Nephron progenitor cell (in vitro differentiated cells): Measurements from ENCODE around the gene TRIP11.

Experiments used
- DNase-seq: peaks from one replicate; pipeline ENCODE4 v3.0.0; 2021
- H3K27ac Mint-ChIP-seq: 2 replicates; pipeline ENCODE4 v1.8.0; 2021; ENCODE audit warnings: mild to moderate bottlenecking, moderate library complexity, mixed read lengths
- H3K27me3 Mint-ChIP-seq: 2 replicates; pipeline ENCODE4 v1.8.0; 2021; ENCODE audit warnings: mild to moderate bottlenecking, low read depth, mixed read lengths; ENCODE audit not compliant: poor library complexity
- H3K36me3 Mint-ChIP-seq: 2 replicates; pipeline ENCODE4 v1.8.0; 2021; ENCODE audit warnings: low read depth, mixed read lengths
- H3K4me1 Mint-ChIP-seq: 2 replicates; pipeline ENCODE4 v1.8.0; 2021; ENCODE audit warnings: mixed read lengths
- H3K4me3 Mint-ChIP-seq: 2 replicates; pipeline ENCODE4 v1.8.0; 2021; ENCODE audit warnings: mild to moderate bottlenecking, moderate library complexity, mixed read lengths
- H3K9me3 Mint-ChIP-seq: 2 replicates; pipeline ENCODE4 v1.8.0; 2021; ENCODE audit warnings: mild to moderate bottlenecking, moderate library complexity, mixed read lengths
- CTCF ChIP-seq: fragments of 200-600 bp; sonication (generic); IDR thresholded peaks from 2 replicates; pipeline ENCODE4 v1.5.0; 2021; ENCODE audit warnings: antibody characterized with exemption

TRIP11 gene

DNA sequence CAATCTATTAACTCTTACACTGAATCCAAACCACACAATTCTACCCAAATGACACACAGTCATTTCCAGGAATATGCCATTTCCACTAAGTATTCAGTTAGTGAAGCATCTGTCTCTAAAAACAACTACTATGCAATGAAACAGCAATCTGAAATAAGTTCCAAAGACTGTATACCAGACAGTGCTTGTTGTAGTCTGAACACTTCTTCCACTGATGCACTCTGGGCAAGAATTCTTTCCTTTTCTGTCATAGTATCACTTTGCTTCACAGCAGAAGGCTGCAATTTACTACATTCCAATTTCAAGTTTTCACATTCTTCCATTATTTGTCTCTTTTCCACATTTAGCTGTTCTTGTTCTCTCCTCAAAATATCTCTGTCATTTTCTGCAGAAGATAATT, 25.8 kb downstream of the TRIP11 start:
- Mint-ChIP-seq H3K36me3 (peaks cover 59% of the 10 kb centered on the region), H3K9me3 (no peaks in the 10 kb centered on the region), H3K27ac (no peak overlapping the region), H3K27me3 (no peaks in the 10 kb centered on the region), H3K4me3 (no peak overlapping the region), H3K4me1 (no peaks in the 10 kb centered on the region)
- no peak for TF ChIP-seq CTCF
- no peak for DNase-seq

DNA sequence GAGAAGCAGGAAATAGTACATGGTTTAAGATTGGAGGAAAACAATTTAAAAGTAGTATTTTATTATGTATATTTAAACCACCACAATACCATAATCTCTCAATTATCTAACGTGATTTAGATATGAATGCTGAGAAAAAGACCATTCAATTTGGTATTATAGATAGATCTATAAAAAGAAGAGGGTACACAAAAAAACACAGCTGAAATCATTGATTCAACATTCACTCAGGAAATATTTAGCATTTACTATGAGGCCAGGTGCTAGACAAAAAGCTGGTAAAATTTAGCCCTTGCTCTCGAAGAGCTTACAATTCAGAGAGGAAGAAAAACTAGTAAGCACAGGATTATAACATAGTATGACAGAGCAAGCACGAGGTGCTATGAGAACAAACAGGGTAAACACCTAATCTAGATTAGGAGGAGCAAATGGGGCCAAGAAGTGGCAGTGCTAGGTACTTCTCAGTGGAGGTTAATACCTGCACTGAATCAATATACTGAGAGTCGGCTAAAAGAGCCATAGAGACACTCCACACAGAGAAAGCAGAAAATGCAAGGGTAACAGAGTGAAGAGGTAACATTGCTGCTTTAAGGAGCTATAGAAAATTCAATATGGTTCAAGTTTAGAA, 27.6 kb downstream of the TRIP11 start:
- Mint-ChIP-seq H3K9me3 (no peaks in the 10 kb centered on the region), H3K4me3 (no peak overlapping the region), H3K27ac (no peak overlapping the region), H3K36me3 (peaks cover 65% of the 10 kb centered on the region), H3K27me3 (no peaks in the 10 kb centered on the region), H3K4me1 (no peaks in the 10 kb centered on the region)
- TF ChIP-seq CTCF = no peak
- no peak for DNase-seq

DNA sequence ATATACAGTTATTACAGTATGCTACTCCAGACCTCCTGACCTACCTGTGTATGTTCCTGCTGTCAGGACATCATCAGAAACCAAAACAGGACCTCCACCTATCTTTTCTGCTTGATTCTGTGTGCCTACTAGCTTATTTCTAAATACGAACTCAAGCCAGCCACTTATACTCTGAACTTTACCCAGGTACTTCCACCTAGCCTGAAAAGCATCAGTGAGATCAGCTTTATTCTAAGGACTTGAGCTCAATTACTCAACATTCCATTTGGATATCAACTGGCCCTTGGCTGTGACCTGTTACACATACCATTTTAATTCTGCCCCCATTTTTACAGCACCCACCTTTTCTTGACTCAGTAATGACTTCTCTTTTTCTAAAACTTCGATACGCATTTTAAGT, 29.2 kb downstream of the TRIP11 start:
- Mint-ChIP-seq H3K4me1 (no peaks in the 10 kb centered on the region), H3K36me3 (peaks cover 56% of the 10 kb centered on the region), H3K27ac (no peak overlapping the region), H3K9me3 (no peaks in the 10 kb centered on the region), H3K27me3 (no peaks in the 10 kb centered on the region), H3K4me3 (no peak overlapping the region)
- DNase-seq = no peak
- no peak for TF ChIP-seq CTCF

- H3K36me3 Mint-ChIP-seq = peaks cover 62% of the 10 kb centered on the region
- H3K27me3 Mint-ChIP-seq = no peaks in the 10 kb centered on the region
- no peak for TF ChIP-seq CTCF
- H3K9me3 Mint-ChIP-seq = no peaks in the 10 kb centered on the region
- no peak overlapping the region for H3K4me3 Mint-ChIP-seq
- no peaks in the 10 kb centered on the region for H3K4me1 Mint-ChIP-seq
- no peak overlapping the region for H3K27ac Mint-ChIP-seq
- no peak for DNase-seq
Observed at GRCh38 chr14:92009604-92010003, 30.3 kb downstream of the TRIP11 start.

DNA sequence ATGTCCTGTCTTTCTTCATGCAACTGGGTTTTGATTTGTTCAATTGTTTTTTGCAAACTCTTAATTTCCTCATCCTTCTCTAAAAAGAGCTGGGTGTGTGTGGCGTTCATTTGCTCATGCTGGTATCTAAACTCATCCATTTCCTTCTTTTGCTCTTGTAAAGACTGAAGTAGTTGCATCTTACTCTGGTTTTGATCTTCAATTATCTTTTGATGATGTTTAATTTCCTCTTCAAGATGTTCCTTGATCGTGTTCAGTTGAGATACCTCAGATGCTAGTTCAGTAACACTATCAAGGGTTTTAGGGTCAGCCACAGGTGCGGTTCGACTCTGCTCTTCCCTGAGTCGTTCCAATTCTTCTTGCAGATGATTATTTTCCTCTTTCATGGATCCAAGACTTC, 34.8 kb downstream of the TRIP11 start:
- H3K36me3 Mint-ChIP-seq = peaks cover 61% of the 10 kb centered on the region
- no peak overlapping the region for H3K4me3 Mint-ChIP-seq
- no peaks in the 10 kb centered on the region for H3K4me1 Mint-ChIP-seq
- DNase-seq = no peak
- H3K9me3 Mint-ChIP-seq = no peaks in the 10 kb centered on the region
- no peak for TF ChIP-seq CTCF
- H3K27ac Mint-ChIP-seq = no peak overlapping the region
- H3K27me3 Mint-ChIP-seq = no peaks in the 10 kb centered on the region

DNA sequence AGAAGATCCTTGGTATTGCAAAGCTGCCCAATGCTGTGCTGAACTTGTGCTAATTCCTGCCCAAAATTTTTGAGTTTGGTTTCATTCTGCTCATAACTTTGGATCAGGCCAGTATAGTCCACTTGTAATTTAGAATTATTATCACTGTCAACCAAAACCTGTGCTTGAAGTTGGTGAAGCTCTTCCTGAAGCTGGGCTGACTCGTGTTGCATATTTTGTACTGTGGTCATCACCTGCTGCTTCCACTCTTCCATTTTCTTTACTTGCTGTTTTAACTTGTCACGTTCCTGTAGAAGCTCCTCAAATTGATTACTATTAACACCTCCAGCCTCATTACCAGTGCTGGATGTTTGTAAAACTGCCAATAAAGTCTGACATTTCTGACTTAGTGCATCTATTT, 35.8 kb downstream of the TRIP11 start:
- H3K4me1 Mint-ChIP-seq = no peaks in the 10 kb centered on the region
- no peak overlapping the region for H3K27ac Mint-ChIP-seq
- peaks cover 64% of the 10 kb centered on the region for H3K36me3 Mint-ChIP-seq
- TF ChIP-seq CTCF = no peak
- no peaks in the 10 kb centered on the region for H3K27me3 Mint-ChIP-seq
- no peak for DNase-seq
- H3K9me3 Mint-ChIP-seq = no peaks in the 10 kb centered on the region
- no peak overlapping the region for H3K4me3 Mint-ChIP-seq
